HUES48 (cell line): ENCODE measurements around the gene ICAM4.
"Not testable (repeated sequence)": the region's sequence is repeated elsewhere in the genome, so short reads cannot be mapped to it uniquely, and the experiment has no call there.

Experiments
- H3K27ac ChIP-seq: one replicate; pipeline ENCODE4 v1.7.0; 2013; ENCODE audit warnings: low read depth, low read length, inconsistent platforms
- H3K27me3 ChIP-seq: 2 replicates; pipeline ENCODE4 v1.6.1; 2013; ENCODE audit warnings: mild to moderate bottlenecking, low read length; ENCODE audit not compliant: control insufficient read depth, insufficient read depth
- H3K36me3 ChIP-seq: 2 replicates; pipeline ENCODE4 v1.6.1; 2013; ENCODE audit warnings: low read length; ENCODE audit not compliant: control insufficient read depth, insufficient read depth
- H3K4me1 ChIP-seq: 2 replicates; pipeline ENCODE4 v1.6.1; 2013; ENCODE audit warnings: mild to moderate bottlenecking, low read length; ENCODE audit not compliant: control insufficient read depth, insufficient read depth
- H3K4me3 ChIP-seq: 2 replicates; pipeline ENCODE4 v1.5.1; 2013; ENCODE audit warnings: mild to moderate bottlenecking, low read depth, low read length
- H3K9ac ChIP-seq: 2 replicates; pipeline ENCODE4 v1.6.1; 2013; ENCODE audit warnings: mild to moderate bottlenecking, low read depth, low read length, moderate library complexity
- H3K9me3 ChIP-seq: 2 replicates; pipeline ENCODE4 v1.6.1; 2013; ENCODE audit warnings: low read length; ENCODE audit not compliant: control insufficient read depth, insufficient read depth

Gene ICAM4

DNA sequence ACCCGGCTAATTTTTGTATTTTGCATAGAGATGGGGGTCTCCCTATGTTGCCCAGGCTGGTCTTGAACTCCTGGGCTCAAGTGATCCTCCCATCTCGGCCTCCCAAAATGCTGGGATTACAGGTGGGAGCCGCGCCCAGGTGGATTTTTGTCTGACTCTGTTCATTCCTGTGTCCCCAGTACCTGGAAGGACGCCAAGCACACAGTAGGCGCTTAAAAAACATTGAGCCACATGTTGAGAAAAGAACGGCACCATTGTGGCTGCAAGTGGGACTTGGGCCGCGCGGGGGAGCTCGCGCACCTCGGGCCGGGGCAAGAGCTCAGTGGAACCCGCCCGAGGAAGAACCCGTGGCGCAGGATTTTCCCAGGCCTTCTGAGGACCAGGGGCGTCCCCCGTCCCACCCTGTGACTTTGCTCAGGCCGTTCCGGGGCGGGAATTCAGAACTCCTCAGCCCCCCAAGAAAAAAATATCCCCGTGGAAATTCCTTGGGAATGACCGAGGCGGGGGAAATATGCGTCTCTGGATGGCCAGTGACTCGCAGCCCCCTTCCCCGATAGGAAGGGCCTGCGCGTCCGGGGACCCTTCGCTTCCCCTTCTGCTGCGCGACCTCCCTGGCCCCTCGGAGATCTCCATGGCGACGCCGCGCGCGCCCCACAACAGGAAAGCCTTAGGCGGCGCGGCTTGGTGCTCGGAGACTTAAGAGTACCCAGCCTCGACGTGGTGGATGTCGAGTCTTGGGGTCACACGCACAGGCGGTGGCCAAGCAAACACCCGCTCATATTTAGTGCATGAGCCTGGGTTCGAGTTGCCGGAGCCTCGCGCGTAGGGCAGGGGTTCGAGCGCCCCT is 17.2 kb upstream of the ICAM4 start:
- no peak overlapping the region for H3K9ac ChIP-seq
- no peak overlapping the region for H3K27ac ChIP-seq
- H3K4me1 ChIP-seq, result 0 out of 2 replicates have a peak, but pooled peaks cover 5% of the 10 kb centered on the region
- no peaks in the 10 kb centered on the region for H3K36me3 ChIP-seq
- no peaks in the 10 kb centered on the region for H3K9me3 ChIP-seq
- H3K27me3 ChIP-seq, result peaks cover 28% of the 10 kb centered on the region
- peak overlapping the region; percentile 59 for H3K4me3 ChIP-seq

DNA sequence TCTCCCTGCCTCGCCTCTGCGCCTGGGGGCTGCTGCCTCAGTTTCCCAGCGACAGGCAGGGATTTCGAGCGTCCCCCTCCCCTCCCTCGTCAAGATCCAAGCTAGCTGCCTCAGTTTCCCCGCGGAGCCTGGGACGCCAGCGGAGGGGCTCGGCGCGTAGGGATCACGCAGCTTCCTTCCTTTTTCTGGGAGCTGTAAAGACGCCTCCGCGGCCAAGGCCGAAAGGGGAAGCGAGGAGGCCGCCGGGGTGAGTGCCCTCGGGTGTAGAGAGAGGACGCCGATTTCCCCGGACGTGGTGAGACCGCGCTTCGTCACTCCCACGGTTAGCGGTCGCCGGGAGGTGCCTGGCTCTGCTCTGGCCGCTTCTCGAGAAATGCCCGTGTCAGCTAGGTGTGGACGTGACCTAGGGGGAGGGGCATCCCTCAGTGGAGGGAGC is 16.6 kb upstream of the ICAM4 start:
- Histone ChIP-seq H3K4me1 (0 out of 2 replicates have a peak, but pooled peaks cover 5% of the 10 kb centered on the region), H3K4me3 (peak overlapping the region; percentile 59), H3K9ac (no peak overlapping the region), H3K36me3 (no peaks in the 10 kb centered on the region), H3K27me3 (peaks cover 28% of the 10 kb centered on the region), H3K27ac (no peak overlapping the region), H3K9me3 (no peaks in the 10 kb centered on the region)

DNA sequence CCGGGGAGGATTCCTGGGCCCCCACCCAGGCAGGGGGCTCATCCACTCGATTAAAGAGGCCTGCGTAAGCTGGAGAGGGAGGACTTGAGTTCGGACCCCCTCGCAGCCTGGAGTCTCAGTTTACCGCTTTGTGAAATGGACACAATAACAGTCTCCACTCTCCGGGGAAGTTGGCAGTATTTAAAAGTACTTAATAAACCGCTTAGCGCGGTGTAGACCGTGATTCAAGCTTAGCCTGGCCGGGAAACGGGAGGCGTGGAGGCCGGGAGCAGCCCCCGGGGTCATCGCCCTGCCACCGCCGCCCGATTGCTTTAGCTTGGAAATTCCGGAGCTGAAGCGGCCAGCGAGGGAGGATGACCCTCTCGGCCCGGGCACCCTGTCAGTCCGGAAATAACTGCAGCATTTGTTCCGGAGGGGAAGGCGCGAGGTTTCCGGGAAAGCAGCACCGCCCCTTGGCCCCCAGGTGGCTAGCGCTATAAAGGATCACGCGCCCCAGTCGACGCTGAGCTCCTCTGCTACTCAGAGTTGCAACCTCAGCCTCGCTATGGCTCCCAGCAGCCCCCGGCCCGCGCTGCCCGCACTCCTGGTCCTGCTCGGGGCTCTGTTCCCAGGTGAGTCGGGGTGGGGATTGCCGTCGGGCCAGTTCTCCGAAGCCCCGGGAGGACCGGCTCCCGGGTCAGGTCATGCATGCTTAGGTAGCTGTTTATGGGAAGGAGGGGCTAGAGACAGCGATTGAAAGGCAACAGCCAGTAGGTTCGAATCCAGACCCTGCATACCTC is 15.9 kb upstream of the ICAM4 start, which contains the start of gene ICAM1:
ICAM1 (plus strand) TSS at position 505 of the 779 bp plus-strand sequence; CDS start at position 545, 40 bp downstream.
- no peaks in the 10 kb centered on the region for H3K36me3 ChIP-seq
- H3K9ac ChIP-seq, result no peak within 1 kb of the TSS
- H3K27me3 ChIP-seq, result peaks cover 28% of the 10 kb centered on the region
- no peaks in the 10 kb centered on the region for H3K9me3 ChIP-seq
- H3K4me3 ChIP-seq, result peak within 1 kb of the TSS; percentile 59
- no peak within 1 kb of the TSS for H3K27ac ChIP-seq
- H3K4me1 ChIP-seq, result 0 out of 2 replicates have a peak, but pooled peaks cover 5% of the 10 kb centered on the region

- H3K4me1 ChIP-seq, result 0 out of 2 replicates have a peak, but pooled peaks cover 5% of the 10 kb centered on the region
- H3K4me3 ChIP-seq, result peak overlapping the region; percentile 59; the same call in 1 of the 2 replicates
- H3K9ac ChIP-seq, result no peak overlapping the region
- no peaks in the 10 kb centered on the region for H3K36me3 ChIP-seq
- no peaks in the 10 kb centered on the region for H3K9me3 ChIP-seq
- H3K27me3 ChIP-seq, result peaks cover 28% of the 10 kb centered on the region
- no peak overlapping the region for H3K27ac ChIP-seq
Measured at GRCh38 chr19:10271543-10272086, 15.1 kb upstream of the ICAM4 start.

DNA sequence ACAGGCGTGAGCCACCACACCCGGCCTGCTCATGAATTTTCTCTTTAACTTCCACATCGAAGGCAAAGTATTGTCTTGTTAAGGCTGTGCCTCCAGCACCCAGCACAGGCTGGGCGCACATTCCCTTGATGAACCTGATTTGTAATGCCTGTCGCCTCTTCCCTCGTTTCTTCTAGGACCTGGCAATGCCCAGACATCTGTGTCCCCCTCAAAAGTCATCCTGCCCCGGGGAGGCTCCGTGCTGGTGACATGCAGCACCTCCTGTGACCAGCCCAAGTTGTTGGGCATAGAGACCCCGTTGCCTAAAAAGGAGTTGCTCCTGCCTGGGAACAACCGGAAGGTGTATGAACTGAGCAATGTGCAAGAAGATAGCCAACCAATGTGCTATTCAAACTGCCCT is 12.2 kb upstream of the ICAM4 start:
- Histone ChIP-seq H3K27ac (no peak overlapping the region), H3K4me1 (0 out of 2 replicates have a peak, but pooled peaks cover 5% of the 10 kb centered on the region), H3K27me3 (peaks cover 27% of the 10 kb centered on the region), H3K4me3 (no peak overlapping the region), H3K36me3 (no peaks in the 10 kb centered on the region), H3K9ac (no peak overlapping the region), H3K9me3 (no peaks in the 10 kb centered on the region)

GRCh38 chr19:10277795-10278589 is 8.8 kb upstream of the ICAM4 start:
- no peaks in the 10 kb centered on the region for H3K27me3 ChIP-seq
- H3K4me3 ChIP-seq, result no peak overlapping the region
- no peaks in the 10 kb centered on the region for H3K36me3 ChIP-seq
- H3K4me1 ChIP-seq, result no peaks in the 10 kb centered on the region
- no peaks in the 10 kb centered on the region for H3K9me3 ChIP-seq
- H3K9ac ChIP-seq, result no peak overlapping the region
- H3K27ac ChIP-seq, result no peak overlapping the region

- H3K9me3 ChIP-seq, result no peaks in the 10 kb centered on the region
- H3K4me3 ChIP-seq, result no peak overlapping the region
- no peaks in the 10 kb centered on the region for H3K27me3 ChIP-seq
- H3K27ac ChIP-seq, result no peak overlapping the region
- H3K36me3 ChIP-seq, result no peaks in the 10 kb centered on the region
- H3K4me1 ChIP-seq, result no peaks in the 10 kb centered on the region
- H3K9ac ChIP-seq, result no peak overlapping the region
Measured at GRCh38 chr19:10278935-10279334, 7.8 kb upstream of the ICAM4 start.

DNA sequence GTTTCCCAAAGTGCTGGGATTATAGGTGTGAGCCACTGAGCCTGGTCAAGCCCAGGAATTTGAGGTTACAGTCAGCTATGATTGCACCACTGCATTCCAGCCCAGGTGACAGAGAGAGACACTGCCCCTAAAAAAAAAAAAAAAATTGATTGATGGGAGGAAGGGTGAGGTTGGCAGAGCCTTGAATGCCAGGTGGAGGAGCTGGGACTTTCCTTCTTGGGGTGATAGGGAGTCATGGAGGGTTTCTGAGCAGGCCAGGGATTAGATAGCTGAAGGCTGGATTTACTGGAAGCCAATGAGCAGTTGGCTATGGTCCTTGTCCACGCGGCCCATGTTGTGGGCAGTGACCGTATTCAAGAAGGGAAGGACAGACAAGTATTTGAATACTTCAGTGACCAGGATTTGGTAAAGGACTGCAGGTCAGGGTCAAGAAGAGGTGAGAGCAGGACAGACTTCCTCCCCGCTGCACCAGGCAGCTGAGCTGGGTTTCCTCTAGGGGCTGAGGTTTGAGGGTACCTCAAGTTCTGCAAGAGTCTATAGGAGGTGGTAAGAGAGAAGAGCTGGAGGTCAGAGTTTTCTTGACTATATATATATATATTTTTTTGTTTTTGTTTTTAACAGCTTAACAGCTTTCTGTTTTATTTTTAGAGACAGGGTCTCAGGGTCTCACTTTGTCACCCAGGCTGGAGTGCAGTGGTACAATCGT is 6.9 kb upstream of the ICAM4 start:
- H3K4me3 ChIP-seq, result no peak overlapping the region
- no peaks in the 10 kb centered on the region for H3K9me3 ChIP-seq
- H3K9ac ChIP-seq, result no peak overlapping the region
- H3K27me3 ChIP-seq, result no peaks in the 10 kb centered on the region
- no peaks in the 10 kb centered on the region for H3K4me1 ChIP-seq
- H3K27ac ChIP-seq, result no peak overlapping the region
- no peaks in the 10 kb centered on the region for H3K36me3 ChIP-seq

DNA sequence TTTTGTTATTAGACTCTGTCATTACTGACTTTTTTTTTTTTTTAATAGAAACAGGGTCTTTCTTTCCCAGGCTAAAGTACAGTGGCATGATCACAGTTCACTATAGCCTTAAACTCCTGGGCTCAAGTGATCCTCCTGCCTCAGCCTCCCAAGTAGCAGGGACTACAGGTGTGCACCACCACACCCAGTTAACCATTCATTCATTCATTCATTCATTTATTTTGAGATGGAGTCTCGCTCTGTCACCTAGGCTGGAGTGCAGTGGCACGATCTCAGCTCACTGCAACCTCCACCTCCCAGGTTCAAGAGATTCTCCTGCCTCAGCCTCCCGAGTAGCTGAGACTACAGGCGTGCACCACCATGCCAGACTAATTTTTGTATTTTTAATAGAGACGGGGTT is 4.7 kb upstream of the ICAM4 start:
- H3K9ac ChIP-seq, H3K4me3 ChIP-seq, H3K4me1 ChIP-seq, H3K9me3 ChIP-seq, H3K27ac ChIP-seq, H3K36me3 ChIP-seq: not testable (repeated sequence)
- H3K27me3 ChIP-seq, result peaks cover 10% of the 10 kb centered on the region; the same call in 1 of the 2 replicates
